NCI-H1092 (cell line): ENCODE results near the gene PDAP1.
"Not testable (repeated sequence)": the region's sequence is repeated elsewhere in the genome, so short reads cannot be mapped to it uniquely, and the experiment has no call there.

Source experiments
- DNase-seq: peaks from one replicate; lab custom pipeline; 2025; lab: John Stamatoyannopoulos, UW

The PDAP1 gene

DNA sequence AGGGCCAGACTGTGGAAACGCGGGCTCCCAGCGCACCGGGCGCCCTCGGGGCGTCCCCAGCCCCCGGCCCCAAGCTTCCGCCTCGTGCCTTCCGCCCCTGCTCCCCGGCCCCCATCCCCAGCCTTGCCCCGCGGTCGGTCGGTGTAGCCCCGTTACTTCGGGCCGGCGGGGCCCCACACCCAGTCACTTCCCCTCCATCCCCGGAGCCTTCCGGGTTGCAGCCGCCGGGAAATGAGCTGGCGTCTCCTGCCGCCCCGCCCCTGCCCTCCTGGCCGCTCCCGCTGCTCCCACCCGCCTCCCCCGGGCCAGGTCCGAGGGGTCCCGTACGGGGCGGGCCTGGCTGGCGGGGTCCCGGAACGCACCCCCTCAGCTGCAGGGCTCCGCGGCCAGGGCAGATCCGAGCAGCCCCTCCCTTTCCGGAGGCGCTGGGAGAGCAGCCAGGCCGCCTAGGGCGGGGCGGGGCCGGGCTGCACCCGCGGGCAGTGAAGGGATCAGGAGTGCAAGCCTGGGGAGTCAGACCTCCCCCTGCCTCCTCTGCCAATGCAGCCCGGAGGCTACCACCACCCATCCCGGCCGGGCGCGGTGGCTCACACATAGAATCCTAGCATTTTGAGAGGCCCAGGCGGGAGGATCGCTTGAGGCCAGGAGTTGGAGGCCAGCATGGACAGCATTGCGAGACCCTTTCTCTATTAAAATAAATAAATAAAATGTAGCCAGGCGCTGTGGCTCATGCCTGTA, 33.2 kb downstream of the PDAP1 start:
- DNase-seq = no peak

DNA sequence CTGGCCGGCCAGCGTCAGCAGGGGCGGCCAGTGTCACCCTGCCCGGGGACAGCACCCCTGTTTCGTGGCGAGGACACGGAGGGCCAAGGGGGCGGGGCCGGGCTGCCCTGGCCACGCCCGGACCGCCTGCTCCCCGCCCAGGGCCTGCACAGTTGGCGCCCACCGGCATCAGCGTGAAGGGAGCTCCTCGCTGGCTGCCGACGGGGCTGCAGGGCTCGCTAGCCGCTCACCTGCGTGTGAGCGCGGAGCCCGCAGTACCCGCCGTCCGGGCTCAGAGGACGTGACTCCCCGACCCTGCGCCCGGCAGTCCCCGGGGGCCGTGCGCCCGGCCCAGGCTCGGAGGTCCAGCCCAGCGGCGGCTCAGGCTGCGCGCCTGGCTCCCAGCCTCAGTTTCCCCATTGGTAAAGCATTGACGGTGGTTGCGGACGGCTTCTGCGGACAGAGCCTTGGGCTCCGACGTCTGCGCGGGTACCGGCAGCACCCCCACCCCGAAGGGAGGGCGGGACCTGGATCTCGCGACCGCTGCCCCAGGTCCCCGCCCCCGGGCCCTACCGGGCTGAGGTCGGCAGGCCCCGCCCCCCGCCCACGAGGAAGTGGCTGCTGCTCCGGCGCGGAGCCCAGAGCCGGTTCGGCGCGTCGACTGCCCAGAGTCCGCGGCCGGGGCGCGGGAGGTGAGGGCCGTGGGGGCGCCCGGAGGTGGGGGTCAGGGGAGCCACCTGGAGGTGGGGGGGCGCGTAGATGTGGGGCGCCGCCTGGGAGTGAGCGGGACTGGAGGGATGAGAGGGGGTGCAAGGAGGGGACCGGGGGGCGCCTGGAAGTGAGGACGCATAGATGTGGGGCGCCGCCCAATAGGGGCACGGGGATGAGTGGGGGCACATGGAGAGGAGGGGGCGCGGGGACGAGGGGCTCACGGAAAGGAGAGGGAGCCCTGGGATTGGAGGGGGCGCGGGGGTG, 34.0 kb downstream of the PDAP1 start, which contains the start of gene ARPC1B:
TSS of gene ARPC1B (plus strand) at position 620 of the 954 bp plus-strand sequence. CDS start 10,985 bp downstream, outside the sequence.
- peak; percentile 54 for DNase-seq

DNA sequence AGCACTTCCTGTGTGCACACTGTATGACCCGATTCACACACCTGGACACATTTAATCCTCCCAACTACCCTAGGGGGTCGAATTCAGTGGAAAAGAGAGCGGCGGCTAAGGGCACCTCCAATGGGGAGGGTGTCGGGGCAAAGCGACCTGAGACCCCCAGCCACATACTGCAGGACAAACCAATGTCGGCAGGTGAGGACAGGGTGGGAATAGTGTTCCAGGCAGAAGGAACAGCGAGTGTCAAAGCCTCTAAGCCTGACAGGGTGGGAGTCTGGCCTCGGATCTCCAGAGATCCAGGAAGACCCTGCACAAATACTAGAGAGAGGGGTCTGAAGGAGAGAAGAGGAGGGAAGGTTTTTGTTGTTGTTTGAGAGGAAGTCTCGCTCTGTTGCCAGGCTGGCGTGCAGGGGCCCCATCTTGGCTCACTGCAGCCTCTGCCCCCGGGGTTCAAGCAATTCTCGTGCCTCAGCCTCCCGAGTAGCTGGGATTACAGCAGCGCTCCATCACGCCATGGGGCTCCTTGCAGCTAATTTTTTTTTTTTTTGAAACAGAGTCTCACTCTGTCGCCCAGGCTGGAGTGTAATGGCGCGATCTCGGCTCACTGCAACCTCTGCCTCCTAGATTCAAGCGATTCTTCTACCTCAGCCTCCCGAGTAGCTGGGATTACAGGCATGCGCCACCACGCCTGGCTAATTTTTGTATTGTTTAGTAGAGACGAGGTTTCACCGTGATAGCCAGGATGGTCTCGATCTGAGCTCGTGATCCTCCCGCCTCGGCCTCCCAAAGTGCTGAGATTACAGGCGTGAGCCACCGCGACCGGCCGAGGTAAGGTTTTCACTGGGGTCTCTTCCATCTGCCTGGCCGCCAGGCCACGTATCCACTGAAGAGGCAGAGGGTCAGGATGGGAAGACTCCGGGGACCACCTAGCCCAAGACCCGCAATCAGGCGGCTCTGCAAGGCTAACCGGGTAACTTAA, 35.0 kb downstream of the PDAP1 start:
- no peak for DNase-seq

DNA sequence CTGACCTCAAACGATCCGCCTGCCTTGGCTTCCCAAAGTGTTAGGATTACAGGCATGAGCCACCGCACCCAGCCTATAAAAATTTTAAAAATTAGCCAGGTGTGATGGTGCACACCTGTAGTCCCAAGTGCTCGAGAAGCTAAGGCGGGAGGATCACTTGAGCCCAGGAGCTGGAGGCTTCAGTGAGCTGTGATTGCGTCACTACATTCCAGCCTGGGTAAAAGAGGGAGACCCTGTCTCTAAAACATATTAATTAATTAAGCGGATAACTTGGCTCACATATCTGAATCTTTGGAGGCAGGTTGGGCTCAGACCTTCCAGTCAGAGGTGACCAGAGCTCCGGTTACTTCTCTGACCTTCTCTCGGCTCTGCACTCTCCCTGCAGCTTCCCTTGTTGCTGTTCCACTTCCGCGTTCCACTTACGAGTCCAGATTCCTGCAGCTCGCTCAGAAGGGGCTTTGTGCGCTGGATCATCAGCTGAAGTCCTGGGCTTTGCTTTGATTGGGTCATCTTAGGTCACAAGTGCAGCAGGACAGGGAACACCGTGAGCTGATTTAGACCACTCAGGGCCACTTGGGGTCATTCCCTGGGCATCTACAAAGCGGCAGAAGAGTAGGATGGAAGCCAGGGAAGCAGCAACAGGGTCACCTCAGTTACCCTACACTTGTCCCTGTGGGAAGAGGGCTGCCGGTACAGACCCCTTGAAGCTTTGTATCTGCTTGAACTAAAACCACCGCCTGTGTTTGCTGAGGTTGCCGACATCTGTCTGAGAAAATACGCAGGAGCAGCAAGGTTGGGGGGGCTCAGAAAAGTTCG, 35.9 kb downstream of the PDAP1 start:
- DNase-seq = no peak

DNA sequence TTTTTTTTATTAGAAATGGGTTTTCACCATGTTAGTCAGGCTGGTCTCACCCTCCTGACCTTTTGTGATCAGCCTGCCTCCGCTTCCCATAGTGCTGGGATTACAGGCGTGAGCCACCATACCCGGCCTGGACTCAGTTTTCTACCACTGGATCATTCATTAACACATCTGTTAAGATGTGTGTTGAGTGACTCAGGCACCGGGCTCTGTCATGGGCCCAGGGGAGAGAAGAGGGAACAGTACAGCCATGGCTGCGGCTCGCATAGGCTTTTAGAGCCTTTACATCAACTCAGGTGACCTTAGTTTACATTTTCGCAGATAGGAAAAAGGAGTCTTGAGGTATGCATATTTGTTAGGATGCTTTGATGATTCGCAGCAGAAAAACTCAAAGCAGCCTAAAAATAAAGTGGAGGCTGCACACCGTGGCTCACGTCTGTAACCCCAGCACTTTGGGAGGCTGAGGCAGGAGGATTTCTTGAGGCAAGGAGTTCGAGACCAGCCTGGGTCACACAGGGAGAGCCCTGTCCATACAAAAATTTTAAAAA, 36.9 kb downstream of the PDAP1 start:
- no peak for DNase-seq

DNA sequence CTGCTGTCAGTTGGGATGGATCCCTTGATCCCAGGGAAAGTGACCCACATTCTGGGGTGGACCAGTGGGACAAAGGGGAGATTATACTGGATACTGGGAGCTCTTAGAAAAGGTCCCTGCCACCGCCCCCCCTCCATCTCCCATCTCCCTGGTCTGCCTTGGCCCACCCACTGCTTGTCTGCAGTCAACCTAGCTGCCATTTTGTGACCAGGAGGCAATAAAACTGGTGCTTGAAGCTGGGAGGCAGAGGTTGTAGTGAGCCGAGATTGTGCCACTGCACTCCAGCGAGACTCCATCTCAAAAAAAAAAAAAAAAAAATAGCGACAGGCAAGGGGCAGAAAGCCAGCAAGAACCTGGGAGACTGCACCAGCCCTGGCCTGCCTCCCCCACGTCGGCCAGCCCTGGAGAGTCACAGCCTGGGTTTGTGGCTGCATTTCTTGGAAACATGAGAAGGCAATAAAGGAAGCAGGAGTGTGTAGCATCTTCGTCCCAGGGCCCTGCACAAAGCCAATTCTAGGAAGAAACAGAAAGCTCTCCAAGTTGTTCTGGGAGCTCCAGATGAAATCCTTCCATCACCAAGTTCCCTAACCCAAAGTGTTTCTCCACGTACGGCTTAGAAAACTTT, 38.5 kb downstream of the PDAP1 start:
- DNase-seq = no peak

DNA sequence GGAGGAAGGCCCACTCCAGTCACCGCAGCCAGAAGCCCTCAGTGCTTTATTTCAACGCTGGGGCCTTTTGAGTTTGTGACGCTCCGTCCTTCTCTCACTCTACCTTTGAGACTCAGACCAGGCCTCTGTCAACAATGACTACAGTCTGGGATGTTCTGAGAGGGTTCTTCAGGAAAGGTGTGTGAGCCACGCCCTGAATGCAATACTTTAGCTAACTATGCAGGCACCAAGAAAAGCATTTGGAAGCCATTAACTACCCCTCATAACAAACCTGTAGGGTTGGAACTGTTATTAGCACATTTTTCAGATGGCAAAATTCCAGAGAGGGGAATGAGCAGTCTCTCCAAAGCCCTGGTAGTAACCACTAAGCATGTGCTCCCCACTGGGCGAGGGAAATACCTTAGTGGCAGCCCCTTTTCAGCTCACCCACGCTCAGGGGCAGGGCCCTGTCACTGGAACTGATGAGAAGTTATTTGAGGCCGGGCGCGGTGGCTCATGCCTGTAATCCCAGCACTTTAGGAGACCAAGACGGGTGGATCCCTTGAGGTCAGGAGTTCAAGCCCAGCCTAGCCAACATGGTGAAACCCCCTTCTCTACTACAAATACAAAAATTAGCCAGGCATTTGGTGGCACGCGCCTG, 39.5 kb downstream of the PDAP1 start:
- DNase-seq = no peak

DNA sequence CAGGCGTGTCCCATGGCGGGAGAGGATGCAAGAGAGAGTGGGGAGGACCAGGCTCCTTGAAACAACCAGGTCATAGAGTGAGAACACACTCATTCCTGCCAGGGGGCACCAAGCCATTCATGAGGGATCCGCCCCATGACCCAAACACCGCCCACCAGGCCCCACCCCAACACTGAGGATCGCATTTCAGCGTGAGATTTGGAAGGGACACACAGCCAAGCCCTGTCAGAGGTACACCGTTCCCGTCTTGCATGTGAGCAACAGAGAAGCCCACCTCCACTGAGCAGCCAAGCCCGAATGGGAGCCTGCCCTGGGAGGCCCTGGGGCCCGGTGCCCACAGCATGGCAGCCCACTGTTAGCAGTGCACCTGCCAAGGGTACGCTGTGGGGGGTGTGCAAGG, 41.8 kb downstream of the PDAP1 start:
- no peak for DNase-seq

DNA sequence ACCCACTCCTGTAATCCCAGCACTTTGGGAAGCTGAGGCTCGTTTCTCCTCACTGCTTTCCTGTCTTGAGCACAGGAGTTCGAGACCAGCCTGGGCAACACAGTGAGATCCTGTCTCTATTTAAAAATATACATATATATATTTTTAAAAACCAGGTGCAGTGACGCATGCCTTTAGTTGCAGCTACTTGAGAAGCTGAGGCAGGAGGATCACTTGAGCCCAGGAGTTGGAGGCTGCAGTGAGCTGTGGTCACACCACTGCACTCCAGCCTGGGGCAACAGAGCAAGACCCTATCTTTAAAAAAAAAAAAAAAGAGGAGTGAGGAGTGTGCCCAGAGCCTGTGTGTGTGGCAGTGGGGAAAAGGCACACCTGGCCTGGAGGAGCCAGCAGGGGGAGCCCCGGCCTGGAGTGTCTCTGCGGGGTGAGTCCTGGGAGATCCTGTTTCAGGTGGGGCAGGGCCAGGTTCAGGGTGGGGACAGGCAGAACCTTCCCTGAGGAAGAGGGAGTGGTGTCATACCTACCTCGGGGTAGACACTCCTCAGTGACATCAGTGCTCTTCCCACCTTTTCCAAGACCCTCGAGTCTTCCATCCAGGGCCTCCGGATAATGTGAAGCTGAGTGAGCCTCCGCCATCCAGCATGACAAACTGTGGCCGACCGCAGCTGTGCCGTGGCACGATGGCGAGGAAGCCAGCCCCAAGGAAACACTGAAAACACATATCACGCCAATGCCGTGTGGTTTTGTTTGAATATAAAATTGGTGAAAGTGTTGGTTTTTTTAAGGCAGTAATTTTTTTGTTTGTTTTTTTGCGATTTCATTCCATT, 42.9 kb downstream of the PDAP1 start:
- no peak for DNase-seq

DNA sequence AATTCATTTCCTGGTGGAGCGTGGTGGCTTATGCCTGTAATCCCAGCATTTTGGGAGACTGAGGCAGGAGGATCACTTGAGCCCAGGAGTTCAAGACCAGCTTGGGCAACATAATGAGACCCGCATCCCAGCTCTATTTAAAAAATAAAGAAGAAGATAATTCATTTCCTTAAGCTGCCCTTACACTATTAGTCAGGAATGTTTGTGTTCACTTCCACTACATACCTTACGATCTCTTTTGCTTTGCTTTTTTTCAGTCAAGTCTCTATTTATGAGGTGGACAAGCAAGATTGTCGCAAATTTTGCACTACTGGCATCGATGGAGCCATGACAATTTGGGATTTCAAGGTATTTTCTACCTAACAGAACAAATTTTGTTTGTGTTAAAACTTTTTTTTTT, 45.1 kb downstream of the PDAP1 start:
- no peak for DNase-seq

DNA sequence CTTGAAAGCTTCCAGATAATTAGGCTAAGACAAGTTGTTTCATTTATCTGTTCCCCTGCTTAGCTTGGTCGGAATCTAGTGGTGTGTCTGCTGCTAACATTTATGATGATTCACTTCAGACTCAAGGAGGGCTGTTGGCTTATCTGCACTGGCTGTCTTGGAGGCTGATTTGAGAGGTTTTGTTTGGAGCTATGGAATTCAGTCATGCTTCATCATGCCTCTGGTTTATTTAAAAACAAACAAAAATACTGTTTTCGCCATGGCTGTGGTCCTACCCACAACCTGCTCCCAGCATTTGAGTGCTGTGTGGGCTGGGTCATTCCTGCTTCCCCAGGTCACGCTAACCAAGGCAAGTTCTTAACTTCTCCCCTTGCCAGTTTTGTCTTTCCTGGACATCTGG, 45.6 kb downstream of the PDAP1 start:
- DNase-seq = no peak

DNA sequence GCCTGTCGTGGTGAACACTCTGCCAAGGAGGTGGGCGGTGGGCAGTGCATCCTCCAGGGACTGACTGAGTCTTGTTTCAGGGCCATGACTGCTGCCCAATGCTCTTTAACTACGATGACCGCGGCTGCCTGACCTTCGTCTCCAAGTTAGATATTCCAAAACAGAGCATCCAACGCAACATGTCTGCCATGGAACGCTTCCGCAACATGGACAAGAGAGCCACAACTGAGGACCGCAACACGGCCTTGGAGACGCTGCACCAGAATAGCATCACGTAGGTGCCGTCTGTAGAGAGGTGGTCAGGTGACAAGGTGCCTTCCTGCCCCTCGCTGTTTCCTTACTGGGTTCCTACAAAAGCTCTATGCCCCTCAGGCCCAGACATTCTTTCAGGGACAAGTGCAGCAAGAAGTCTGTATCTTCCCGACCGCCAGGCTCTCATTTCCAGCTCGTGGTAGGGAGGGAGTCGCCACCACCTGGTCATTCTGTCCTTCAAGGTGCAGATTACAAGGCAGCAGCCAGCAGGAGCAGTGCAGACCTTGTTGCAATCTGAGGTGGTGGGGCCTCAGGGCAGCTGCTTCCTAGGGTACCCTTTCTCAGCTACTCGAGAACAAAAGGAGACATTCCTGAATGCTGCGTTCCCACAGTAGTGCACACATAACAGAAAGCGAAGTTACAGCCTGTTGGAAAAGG, 48.8 kb downstream of the PDAP1 start:
- DNase-seq = no peak

DNA sequence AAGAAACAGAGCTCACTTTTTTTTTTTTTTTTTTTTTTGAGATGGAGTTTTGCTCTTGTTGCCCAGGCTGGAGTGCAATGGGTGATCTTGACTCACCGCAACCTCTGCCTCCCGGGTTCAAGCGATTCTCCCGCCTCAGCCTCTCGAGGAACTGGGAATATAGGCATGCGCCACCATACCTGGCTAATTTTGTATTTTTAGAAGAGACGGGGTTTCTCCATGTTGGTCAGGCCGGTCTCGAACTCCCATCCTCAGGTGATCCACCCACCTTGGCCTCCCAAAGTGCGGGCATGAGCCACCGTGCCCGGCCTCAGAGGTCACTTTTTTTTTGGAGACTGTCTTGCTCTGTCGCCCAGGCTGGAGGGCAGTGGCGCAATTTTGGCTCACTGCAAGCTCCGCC, 49.9 kb downstream of the PDAP1 start:
- not testable (repeated sequence) for DNase-seq

DNA sequence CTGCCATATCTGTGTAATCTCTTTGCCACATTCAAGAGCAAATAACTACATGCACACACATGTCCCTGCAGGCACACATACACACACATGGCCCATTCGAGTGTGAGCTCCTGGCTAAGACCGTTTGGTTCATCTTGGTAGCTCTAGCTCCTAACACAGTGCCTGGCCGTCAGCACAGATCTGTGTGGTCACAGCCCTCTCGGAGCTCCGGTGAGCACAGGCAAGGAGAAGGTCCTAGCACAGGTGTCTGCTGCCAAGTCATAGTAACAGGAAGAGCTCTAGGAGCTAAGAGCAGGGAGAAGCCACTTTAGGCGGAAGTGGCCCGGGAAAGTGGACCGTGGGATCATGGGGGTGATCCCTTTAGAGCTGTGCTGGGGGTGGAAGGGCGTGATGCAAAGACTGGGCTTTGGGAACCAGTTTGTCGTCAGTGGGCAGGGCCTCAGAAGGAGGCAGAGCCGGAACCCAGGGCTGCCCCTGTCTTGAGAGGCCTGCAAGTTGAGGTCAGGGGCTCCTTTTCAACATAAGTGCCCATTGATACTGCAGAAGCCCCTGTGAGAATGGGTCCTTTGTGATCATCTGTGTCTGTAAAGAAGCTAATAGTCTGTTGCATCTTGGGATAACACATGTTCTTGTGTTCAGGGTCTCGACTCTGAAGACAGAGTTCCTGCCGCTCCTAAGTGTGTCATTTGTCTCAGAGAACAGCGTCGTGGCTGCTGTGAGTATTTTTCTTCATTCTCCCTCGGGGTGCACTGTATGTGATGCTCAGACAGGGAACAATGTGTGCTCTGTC, 50.5 kb downstream of the PDAP1 start:
- DNase-seq = no peak

DNA sequence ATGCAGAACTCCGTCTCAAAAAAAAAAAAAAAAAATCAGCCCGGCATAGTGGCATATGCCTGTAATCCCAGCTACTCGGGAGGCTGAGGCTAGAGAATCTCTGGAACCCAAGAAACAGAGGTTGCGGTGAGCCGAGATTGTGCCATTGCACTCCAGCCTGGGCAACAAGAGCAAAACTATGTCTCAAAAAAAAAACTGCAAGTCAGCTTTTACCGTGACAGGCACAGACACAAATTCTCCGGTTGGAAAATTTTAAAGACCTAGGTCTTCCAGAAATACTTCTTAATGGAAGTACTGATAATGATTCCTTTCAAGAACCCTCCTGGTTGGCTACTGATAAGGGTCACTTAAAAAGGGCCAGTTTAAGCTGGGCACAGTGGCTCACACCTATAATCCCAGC, 53.3 kb downstream of the PDAP1 start:
- DNase-seq = no peak

DNA sequence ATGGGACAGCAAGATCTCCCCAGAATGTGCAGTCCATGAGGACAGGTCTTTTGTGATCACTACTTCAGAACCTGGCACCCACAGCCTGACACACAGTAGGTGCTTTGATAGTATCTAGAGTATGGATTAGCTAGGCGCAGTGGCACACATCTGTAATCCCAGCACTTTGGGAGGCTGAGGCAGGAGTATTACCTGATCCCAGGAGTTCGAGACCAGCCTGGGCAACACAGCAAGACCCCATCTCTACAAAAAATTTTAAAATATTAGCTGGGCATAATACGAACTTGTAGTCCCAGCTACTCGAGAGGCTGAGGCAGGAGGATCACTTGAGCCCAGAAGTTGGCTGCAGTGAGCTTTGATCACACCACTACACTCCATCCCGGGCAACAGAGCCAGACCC, 56.1 kb downstream of the PDAP1 start:
- DNase-seq = no peak

DNA sequence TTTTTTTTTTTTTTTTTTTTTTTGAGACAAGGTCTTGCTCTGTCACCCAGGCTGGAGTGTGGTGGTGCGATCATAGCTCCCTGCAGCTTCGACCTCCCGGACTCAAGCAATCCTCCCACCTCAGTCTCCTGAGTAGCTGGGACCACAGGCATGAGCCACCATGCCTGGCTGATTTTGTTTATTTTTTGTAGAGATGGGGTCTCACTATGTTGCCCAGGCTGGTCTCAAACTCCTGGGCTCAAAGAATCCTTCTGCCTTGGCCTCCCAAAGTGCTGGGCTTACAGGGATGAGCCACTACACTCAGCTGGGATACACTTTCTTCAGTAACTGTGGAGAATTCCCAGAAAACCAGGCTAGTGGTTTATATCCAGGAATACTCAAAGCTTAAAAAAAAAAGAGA, 57.8 kb downstream of the PDAP1 start:
- DNase-seq = not testable (repeated sequence)
